NCI-H1105 (cell line): ENCODE results near the gene RFC3.
"Not testable (repeated sequence)": the region's sequence is repeated elsewhere in the genome, so short reads cannot be mapped to it uniquely, and the experiment has no call there.

ENCODE experiments used
- DNase-seq: peaks from one replicate; lab custom pipeline; 2025; lab: John Stamatoyannopoulos, UW

Gene RFC3, protein sequence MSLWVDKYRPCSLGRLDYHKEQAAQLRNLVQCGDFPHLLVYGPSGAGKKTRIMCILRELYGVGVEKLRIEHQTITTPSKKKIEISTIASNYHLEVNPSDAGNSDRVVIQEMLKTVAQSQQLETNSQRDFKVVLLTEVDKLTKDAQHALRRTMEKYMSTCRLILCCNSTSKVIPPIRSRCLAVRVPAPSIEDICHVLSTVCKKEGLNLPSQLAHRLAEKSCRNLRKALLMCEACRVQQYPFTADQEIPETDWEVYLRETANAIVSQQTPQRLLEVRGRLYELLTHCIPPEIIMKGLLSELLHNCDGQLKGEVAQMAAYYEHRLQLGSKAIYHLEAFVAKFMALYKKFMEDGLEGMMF

DNA sequence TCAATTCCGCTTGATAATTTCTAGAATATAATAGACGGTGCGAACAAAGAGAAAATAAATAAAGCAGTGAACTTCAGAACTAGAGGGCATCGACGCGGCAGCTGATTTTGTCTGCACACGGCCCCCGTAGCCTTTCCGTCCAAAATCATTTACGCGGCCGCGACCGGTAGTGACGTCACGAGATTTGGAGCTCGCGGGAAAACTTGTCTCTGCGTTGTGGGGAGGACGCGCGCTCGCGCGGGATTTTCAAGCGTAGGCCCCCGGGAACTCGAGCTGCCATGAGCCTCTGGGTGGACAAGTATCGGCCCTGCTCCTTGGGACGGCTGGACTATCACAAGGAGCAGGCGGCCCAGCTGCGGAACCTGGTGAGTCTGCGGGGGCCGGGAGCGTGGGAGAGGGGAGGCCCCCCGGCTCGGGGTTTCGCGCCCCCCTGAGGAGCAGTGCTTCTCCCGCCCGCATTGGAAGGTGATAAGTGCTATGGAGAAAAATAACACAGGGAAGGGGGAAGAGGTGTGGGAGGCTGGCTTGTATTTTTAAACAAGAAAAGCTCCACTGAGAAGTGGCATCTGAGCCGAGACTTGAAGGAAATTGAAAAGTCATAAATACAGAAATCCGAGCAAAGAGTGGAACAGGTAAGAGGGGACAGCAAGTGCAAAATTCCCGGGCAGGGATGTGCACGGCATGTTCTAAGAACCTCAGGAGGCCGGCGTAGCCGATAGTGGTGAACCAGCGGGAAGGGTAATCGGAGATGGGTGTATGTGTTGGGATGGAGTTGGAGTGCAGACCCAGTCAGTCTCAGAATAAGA, at the start of gene RFC3:
RFC3 (plus strand) TSS at position 249 of the 806 bp plus-strand sequence; CDS start at position 279, 30 bp downstream.
- peak; percentile 80 for DNase-seq

DNA sequence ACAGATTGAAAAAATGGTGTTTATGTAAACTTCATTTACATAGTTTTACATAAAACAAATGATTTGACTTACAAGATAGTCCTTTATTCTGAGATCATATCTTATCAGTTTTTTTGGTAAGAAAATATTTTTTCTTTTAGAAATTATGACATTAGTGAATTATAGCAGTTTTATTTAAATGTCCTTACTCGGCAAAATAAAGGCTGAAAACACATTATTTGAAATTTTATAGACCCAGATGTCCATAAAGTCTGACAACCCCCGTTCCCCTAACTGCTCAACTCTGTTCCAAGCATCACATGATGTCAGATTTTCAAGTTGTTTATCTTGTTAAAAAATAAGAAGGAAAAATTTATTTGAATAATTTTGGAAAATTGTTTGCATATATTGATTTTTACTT, 46.7 kb upstream of the RFC3 start:
- DNase-seq, result no peak

DNA sequence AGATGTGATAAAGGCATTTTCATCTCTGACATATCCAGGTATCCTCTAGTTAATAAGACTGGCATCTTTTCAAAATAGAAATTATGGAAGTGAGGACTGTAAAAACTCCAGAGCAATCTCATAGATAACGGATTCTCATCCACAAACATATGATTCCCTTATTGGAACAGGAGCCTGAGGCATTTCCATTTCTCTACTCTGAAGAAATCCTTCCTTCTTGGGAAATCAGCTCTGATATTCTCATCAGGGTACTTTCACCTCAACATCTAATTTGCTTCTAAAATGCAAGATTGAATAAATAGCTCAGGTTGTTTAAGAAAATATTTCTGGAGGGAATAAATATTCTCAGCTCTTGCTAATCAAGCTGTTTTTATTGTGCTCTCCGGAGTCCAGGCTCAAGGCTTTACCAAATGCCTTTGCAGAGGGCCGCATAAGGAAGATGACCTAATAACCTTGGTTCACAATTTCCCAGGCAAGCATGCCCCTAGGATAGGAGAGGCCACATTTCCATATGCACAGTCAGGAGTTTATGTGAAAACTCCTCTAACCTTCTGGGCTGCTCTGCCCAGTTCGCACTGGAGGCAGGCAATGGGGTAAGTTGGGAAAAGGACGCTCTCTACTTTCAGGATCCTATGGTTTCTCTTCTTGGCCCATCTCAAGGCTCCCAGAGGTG, 44.0 kb upstream of the RFC3 start:
- DNase-seq, result no peak

DNA sequence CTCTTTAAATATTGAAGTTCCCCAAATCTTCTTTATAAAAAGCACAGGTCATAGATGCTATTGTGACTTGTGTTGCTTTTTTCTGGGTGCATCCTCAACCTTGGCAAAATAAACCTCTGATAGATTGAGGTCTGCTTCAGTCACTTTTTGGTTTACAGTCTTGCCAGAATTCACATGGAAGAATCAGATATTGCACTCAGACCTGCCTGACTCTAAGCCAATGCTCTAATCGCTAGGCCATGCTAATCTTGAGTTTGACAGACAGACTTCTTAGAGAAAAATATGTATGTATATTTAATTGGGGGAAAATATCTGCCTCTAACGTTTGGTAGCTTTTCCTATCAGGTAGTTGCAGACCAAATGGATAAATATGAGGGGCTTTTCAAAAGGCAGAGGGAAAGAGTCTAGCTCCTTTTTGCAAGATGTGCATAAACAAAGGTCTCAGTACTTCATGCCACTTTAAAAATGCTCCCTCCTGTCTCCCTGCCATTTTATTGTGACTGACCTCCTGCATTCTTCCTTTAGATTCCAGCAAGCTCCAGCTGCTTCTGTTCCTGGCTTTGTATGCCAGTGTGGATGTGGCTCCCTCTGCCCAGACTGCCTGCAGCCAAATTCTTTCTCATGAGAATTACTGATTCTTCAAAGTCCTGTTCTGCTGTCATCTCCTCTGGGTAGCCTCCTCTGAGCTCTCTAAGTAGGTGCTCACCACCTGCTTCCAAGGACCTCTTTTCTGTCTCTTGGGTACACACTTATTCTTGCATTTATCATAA, 42.4 kb upstream of the RFC3 start:
- DNase-seq, result no peak

DNA sequence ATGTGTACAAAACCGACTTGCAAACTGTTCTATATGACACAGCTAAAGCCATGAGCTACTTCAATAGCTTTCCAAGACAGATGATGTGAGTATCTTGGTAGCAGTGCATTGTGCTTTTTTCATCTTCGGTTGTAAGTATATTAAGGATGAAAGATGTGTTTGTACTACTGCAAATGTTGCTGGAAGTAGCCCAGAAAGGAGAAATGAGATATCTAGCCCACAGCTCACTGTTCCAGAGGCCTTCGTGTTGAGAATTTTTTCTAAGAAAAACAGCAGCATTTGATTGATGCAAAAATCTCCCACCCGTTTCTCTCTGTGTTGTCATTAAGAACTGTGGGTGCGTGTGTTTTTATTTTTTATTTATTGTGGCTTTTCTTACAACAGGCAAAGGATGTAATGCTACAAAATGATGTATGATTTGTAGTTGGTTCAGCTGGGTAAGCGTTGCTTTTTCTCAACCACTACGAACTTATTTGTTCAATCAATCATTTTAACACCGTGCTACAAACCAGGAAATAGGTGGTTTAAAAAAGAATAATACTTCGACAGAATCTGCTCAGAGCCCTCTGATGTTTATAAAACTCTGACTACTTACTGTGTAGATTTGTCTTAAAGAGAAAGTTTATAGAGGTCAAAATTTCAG, 41.6 kb upstream of the RFC3 start:
- DNase-seq, result no peak

DNA sequence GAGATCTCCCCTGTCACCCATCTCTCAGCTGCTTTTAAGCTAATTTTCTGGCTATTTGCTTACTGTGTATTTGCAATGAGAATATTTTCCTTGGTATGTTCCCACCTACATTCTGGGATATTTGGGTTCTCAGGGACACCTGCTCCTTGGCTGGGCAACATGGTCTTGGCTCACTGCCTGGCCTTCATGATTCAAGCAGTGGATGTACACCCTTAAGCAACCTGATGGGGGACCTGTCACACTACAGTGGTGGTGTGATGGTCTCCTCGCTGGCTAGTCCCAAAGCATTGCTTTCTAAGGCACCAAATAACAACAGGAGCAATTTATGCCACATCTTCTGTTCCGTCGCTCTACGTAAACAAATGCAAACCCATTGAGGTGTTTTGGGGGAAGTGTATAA, 35.3 kb upstream of the RFC3 start:
- DNase-seq, result no peak

DNA sequence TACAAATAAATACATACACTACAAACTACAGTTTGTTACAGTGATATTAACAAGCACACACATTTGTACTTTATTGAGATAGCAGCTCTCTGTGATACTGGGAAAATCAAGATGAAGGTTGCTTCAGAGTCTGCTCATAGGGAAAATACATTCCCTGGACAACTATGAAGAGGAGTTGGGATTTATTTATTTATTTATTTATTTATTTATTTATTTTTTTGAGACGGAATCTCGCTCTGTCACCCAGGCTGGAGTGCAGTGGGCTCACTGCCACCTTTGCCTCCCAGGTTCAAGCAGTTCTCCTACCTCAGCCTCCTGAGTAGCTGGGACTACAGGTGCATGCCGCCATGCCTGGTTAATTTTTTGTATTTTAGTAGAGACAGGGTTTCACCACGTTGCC, 34.7 kb upstream of the RFC3 start:
- DNase-seq, result not testable (repeated sequence)

DNA sequence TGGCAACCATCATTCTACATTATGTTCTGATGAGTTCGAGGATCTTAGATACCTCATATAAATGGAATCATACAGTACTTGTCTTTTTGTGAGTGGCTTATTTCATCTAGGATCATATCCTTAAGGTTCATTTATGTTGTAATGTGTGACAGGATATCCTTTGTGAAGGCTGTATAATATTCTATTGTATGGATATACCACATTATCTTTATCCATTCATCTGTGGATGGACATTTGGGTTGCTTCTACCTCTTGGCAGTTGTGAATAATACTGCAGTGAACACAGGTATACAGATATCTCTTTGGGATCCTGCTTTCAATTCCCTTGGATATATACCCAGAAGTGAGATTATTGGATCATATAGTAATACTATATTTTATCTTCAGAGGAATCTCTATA, 33.2 kb upstream of the RFC3 start:
- no peak for DNase-seq

DNA sequence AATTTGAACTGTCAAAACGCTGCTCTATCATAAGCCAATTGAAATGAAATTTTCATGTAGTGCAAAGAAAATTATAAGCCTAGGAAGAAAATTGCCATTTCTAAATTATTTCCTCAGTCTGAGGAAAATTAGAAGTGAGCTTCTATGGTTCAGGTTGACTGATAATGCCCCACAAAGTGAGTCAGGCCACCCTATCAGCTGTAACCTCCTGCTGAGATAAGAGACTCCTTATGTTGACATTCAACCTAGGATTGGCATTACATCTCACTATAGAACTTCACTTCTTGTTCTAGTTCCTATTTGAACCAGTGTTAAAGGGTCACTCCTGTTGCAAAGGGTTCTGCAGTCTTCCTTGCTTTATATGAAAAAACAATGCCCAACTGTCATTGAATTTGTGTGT, 32.6 kb upstream of the RFC3 start:
- DNase-seq, result no peak

DNA sequence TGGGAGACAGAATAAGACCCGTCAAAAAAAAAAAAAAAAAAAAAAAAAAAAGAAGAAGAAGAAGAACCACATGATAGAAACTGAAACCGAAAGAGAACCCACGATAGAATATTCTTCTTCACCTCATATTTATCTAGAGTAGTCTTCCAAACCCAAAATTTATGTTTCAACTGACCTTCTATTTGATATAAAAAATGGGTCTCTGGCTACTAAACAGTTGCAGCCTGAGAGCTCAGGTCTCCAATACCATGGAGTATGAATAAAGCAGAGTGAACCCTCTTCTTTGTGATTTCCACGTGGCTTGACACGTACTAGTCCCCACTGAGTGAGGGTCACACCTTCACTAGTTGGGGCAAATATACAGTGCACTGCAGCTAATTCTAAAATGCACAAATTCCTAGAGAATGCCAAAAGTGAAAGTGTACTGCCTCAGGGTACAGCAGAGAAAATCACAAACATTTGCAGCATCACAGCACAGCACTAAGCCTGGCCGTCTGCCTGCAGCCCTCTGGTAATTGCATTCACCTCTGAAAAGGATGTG, 30.8 kb upstream of the RFC3 start:
- DNase-seq, result no peak

DNA sequence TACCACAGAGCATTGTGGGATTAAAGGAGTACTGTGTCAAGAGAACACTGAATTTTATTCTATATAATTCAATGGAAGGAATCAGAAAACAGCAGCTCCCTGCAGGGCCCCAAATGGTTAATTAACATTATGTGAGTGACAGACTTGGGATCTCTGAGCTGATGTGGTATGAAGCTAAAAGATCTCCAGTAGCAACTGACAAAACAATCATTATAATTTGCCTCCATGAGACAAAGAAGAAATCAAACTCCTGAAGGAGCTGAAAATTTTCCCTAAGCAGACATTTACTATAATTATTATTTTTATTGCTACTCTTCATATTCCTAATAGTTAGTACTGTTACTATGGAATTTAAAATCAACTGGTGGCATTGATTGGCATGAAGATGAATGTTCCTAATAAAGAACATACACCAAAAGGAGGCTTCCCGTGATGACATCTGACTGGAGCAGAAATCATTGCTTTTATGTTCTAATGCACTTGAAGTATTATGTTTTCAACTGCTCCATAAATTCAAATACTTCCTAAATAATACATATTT, 28.8 kb upstream of the RFC3 start:
- DNase-seq, result no peak

DNA sequence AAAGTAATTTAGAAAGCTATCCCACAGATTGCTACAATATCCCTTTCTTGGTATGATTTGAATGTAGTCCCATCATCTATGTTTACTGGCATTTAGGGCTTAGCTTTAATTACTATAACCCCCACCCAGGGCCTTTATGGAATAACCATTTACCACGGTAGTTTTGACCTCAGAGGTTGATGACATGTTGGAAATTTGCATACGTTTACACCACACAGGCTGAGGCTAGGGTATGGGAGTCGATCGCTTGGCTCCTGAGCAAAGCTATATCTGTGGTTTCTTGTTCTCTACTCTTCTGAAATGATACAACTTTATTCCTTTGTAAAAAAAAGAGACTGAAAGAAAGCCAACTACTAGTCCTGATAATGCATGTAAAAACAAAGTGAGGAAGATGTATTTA, 28.2 kb upstream of the RFC3 start:
- no peak for DNase-seq

DNA sequence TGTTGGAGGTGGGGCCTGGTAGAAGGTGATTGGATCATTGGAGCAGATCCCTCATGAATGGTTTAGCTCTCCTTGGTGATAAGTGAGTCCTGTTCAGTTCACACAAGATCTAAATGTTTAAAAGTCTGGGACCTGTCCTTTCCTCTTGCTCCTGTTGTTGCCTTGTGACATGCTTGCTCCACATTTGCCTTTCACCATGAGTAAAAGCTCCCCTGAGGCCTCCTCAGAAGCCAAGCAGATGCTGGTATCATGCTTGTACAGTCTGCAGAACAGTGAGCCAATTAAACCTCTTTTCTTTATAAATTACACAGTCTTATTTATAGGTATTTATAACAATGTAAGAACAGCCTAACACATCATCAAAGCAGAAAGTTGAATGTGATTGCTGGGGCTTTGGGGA, 24.2 kb upstream of the RFC3 start:
- no peak for DNase-seq

DNA sequence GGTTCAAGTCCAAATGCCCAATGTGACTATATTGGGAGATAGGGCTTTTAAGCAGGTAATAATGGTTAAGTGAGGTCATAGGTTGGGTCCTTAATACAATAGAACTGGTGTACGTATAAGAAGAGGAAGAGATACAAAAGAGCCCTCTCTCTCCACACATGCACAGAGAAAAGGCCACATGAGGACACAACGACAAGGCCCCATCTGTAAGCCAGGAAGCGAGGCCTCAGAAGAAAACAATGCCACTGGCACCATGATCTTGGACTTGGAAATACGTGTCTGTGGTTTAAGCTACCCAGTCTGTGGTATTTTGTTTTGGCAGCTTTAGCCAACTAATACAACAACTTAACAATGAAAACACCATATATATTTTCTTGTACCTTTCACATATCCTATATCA, 23.4 kb upstream of the RFC3 start:
- DNase-seq, result no peak

DNA sequence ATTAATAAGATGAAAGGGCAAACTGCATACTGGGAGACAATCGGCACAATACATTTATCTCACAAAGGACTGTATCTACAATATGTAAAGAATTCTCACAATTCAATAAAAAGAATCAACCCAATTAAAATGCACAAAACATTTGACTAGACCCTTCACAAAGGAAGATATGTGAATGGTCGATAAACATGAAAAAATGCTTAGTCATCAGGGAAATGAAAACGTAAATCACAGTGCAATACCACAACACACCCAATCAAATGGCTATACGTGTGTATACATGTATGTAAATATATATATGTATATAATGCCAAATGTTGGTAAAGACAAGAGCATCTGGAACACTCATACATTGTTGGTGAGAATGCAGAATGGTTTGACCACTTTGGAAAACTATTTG, 21.9 kb upstream of the RFC3 start:
- no peak for DNase-seq

DNA sequence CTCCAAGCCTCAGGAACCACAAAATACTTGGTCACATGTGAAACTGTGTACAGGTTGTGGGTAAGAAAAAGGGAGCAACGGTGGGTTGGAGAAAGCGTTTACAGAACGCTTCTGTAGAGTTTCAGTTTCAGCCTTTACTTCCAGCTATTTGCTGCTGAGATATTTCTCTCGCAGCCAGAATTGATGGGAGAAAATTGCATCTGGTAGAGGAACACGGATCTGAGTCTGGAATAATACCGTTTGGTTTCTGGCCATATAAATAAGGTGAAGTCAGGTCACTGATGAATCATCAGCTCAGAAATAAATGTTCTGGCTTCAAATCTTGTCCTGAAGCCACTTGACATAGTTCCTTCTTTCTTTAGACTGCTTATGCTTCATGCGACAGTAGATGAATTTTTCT, 20.3 kb upstream of the RFC3 start:
- no peak for DNase-seq

DNA sequence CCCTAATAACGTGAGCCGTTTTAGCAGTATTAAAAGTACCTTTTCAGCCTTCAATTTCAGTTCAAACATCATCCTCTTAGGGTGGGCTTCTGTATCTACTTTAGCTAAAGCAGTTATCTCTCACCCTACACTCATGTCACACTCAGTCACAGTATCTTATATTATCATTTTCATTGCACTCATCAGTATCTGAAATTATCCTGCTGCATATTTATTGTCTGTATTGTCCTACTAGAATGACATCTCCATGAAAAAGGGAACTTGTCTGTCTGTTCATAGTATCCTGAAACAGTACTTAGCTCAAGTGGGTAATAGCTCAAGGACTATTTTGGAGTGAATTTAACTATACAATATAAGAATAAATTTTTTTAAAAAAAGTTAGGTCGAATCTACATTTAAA, 19.9 kb upstream of the RFC3 start:
- DNase-seq, result no peak

DNA sequence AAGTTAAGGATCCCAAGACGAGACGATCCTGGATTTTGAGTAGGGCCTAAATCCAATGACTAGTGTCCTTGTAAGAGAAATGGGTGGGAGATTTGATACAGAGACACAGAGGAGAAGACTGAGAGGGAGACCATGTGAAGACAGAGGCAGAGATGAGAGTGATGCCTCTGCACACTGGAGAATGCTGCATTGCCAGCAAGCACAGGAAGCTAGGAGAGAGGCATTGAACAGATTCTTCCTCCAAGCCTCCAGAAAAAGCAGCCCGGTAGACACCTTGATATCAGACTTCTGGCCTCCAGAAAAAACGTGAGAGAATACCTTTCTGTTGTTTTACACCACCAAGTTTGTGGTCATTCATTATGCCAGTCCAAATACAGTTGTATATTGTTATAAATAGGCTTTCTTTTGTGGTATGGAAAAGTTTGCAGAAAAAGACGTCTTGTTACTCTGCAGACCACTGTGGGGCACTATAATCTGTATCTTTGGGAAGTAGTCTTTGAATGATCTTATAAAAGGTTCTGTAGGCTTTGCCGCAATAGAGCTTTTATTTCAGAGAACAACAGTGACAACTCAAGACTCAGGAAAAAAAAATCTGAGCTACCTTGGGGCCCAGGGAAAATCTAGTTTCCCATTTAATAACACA, 17.9 kb upstream of the RFC3 start:
- DNase-seq, result no peak

DNA sequence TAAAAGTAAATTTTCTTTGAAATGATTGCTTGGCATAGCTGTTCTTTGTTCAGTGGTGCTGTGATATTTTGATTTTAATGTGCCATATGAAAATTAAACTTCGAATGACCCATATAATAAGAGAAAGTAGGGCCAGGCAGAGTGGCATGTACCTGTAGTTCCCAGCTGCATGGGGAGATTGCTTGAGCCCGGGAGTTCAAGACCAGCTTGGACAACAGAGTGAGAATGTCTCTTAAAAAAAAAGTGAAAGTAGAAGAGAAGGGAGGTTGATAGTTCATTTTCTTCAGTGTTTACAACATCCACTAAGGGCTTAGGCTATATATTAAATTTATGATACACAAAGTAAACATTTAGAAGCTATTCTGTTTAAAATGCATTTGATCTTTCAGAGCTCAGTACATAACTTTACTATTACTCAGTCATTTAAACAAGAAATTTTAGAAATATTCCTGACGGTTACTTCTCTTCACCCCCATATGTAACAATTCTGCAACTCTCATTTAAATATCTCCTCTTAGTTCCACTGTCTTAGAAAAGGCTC, 17.2 kb upstream of the RFC3 start:
- no peak for DNase-seq
